ENCODE results near the gene NOTUM.
A peak's percentile ranks its signal among the peaks of the same experiment; 100 is the strongest.

NOTUM gene

DNA sequence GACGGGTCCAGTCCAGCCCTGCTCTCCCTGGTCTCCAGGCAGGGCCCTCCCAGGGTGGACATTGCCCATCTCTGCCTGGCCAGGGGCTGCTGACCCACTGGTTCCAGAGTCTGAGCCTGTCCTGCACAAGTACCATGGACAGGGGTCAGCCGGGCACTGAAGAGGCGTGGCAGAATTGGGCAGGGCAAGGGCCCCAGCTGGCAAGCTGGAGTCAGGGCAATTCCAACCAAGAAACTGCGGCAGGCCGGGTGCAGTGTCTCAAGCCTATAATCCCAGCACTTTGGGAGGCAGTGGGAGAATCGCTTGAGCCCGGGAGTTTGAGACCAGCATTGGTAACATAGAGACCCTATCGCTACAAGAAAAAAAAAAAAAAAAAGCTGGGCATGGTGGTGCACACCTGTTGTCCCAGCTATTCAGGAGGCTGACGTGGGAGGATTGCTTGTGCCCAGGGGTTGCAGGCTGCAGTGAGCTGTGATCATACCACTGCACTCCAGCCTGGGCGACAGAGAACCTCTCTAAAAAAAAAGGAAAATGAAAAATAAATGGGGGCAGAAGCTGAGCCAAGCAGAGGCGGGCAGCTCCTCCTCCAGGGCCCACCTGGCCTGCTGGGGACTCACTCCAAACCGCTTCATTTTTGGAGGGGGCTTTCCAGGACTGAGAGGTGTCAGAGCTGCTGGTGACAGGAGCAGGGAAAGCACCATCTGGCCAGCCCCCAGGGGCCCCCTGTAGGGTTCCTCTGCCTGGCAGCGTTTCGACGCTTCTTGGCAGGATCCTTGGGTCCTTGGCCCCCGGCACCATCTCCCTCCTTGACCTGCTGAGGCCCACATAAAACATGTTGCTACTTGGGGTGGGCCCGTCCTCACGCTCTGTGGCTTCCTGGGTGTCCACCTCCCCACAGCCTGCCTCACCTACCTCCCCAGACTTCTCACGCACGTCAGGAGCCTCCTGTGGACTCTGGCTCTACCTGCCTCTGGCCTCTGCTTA lies 30.6 kb downstream of the NOTUM start:
- Mint-ChIP-seq H3K27me3 (ENCODE audit: low read depth) (no peaks in the 10 kb centered on the region), H3K9me3 (no peaks in the 10 kb centered on the region), H3K36me3 (ENCODE audit: low read depth) (peaks cover 4% of the 10 kb centered on the region), H3K27ac (no peak overlapping the region), H3K4me1 (ENCODE audit: low read depth) (peaks cover 10% of the 10 kb centered on the region), H3K4me3 (no peak overlapping the region)

GRCh38 chr17:81929253-81930141 lies 31.5 kb downstream of the NOTUM start:
- Mint-ChIP-seq H3K27me3 (ENCODE audit: low read depth) (no peaks in the 10 kb centered on the region), H3K4me3 (peak overlapping the region; percentile 62), H3K36me3 (ENCODE audit: low read depth) (peaks cover 4% of the 10 kb centered on the region), H3K27ac (no peak overlapping the region), H3K9me3 (no peaks in the 10 kb centered on the region), H3K4me1 (ENCODE audit: low read depth) (peaks cover 13% of the 10 kb centered on the region)

GRCh38 chr17:81928544-81929252 lies 32.3 kb downstream of the NOTUM start:
- Mint-ChIP-seq H3K27ac (no peak overlapping the region), H3K4me1 (ENCODE audit: low read depth) (peaks cover 19% of the 10 kb centered on the region), H3K36me3 (ENCODE audit: low read depth) (no peaks in the 10 kb centered on the region), H3K4me3 (peak overlapping the region; percentile 62), H3K9me3 (no peaks in the 10 kb centered on the region), H3K27me3 (ENCODE audit: low read depth) (no peaks in the 10 kb centered on the region)

- Mint-ChIP-seq H3K36me3 (ENCODE audit: low read depth) (no peaks in the 10 kb centered on the region), H3K4me3 (peak within 1 kb of the TSS; percentile 91), H3K27me3 (ENCODE audit: low read depth) (no peaks in the 10 kb centered on the region), H3K27ac (peak within 1 kb of the TSS; percentile 90), H3K4me1 (ENCODE audit: low read depth) (peaks cover 19% of the 10 kb centered on the region), H3K9me3 (no peaks in the 10 kb centered on the region)
These were observed 33.1 kb downstream of the NOTUM start, which contains the start of gene MAFG for GRCh38 chr17:81927653-81928543. Gene MAFG, minus strand, starts transcription at chr17:81927735. Its CDS starts 4,550 bp downstream, at chr17:81923185.

- peaks cover 19% of the 10 kb centered on the region for H3K4me1 Mint-ChIP-seq (ENCODE audit: low read depth)
- no peaks in the 10 kb centered on the region for H3K27me3 Mint-ChIP-seq (ENCODE audit: low read depth)
- no peaks in the 10 kb centered on the region for H3K9me3 Mint-ChIP-seq
- no peaks in the 10 kb centered on the region for H3K36me3 Mint-ChIP-seq (ENCODE audit: low read depth)
- H3K27ac Mint-ChIP-seq: no peak overlapping the region
- H3K4me3 Mint-ChIP-seq: peak overlapping the region; percentile 48
These were observed 33.8 kb downstream of the NOTUM start for GRCh38 chr17:81927152-81927652.

DNA sequence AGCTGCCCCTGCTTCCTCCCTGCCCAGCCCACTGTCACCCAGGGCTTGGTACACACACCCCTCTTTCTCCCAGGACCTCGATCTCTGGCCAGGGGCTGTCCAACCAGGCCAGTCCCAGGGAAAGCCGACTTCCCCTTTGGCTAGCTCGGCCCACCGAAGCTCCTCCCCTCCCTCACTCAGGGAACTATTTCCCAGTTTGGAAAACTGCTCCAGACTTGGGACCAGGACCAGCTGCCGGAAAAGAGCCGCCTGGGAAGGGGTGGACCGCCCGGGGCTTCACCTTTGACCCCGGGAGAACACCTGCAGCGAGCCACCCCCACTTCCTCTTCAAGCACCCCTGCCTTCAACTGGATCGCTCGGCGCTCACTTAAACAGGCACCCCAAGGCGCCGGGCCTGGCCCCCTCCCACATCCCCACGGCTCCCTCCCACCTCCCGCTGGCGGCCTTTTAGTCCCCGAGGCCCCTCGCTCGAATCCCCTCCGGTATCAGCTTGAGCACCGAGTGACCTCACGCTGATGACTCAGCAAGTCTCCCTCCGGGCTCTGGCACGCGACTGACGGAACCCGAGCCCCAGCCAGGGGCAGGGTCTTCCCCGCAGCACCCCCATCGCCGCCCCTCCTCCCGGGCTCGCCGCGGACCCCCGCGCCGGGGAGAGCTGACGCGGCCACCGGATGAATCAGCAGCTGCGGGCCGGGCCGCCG lies 34.4 kb downstream of the NOTUM start:
- H3K4me3 Mint-ChIP-seq: peak overlapping the region; percentile 91
- no peaks in the 10 kb centered on the region for H3K36me3 Mint-ChIP-seq (ENCODE audit: low read depth)
- no peaks in the 10 kb centered on the region for H3K27me3 Mint-ChIP-seq (ENCODE audit: low read depth)

GRCh38 chr17:81925860-81926450 lies 35.0 kb downstream of the NOTUM start:
- H3K36me3 Mint-ChIP-seq (ENCODE audit: low read depth): no peaks in the 10 kb centered on the region
- H3K27ac Mint-ChIP-seq: peak overlapping the region; percentile 90
- H3K9me3 Mint-ChIP-seq: no peaks in the 10 kb centered on the region
- H3K27me3 Mint-ChIP-seq (ENCODE audit: low read depth): no peaks in the 10 kb centered on the region
- peak overlapping the region; percentile 91 for H3K4me3 Mint-ChIP-seq
- H3K4me1 Mint-ChIP-seq (ENCODE audit: low read depth): peaks cover 20% of the 10 kb centered on the region

More for the DNA sequence above, 34.4 kb downstream of the NOTUM start:
- H3K9me3 Mint-ChIP-seq: no peaks in the 10 kb centered on the region
- peak overlapping the region; percentile 90 for H3K27ac Mint-ChIP-seq
- H3K4me1 Mint-ChIP-seq (ENCODE audit: low read depth): peaks cover 19% of the 10 kb centered on the region

GRCh38 chr17:81924557-81925532 lies 36.1 kb downstream of the NOTUM start:
- Mint-ChIP-seq H3K27me3 (ENCODE audit: low read depth) (no peaks in the 10 kb centered on the region), H3K9me3 (no peaks in the 10 kb centered on the region), H3K27ac (peak overlapping the region; percentile 9), H3K36me3 (ENCODE audit: low read depth) (no peaks in the 10 kb centered on the region), H3K4me3 (peak overlapping the region; percentile 67), H3K4me1 (ENCODE audit: low read depth) (peaks cover 20% of the 10 kb centered on the region)

GRCh38 chr17:81923302-81924260 lies 37.4 kb downstream of the NOTUM start:
- Mint-ChIP-seq H3K27ac (peak overlapping the region; percentile 62), H3K4me3 (no peak overlapping the region), H3K36me3 (ENCODE audit: low read depth) (no peaks in the 10 kb centered on the region), H3K4me1 (ENCODE audit: low read depth) (peaks cover 20% of the 10 kb centered on the region), H3K27me3 (ENCODE audit: low read depth) (no peaks in the 10 kb centered on the region), H3K9me3 (no peaks in the 10 kb centered on the region)

DNA sequence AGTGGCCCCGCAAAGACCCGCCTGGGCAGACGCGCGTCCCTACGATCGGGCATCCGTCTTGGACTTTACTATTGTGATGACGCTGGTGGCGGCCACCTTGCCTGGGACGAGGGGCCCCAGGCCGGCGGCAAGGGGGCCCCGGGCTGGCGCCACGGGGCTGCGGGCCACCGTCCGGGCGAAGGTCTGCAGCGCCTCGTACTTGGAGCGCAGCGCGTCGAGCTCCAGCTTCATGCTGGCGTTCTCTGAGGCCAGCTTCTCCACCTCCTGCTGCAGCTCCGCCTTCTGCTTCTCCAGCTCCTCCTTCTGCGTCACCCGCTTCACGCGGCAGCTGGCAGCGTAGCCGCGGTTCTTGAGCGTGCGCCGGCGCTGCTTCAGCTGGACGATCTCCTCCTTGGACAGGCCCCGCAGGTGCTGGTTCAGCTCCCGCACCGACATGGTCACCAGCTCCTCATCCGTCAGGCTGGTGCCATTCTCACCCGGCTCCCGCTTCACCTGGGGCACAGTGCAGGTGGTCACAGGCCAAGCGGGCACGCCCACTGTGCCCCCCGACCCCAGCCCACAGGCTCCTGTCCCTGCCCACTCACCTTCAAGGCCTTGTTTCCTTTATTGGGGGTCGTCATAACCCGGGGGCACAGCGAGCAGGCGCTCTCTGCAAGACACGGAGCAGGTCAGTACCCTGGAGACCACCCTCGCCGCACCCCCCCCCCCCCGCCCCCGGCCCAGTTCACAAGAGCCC lies 38.3 kb downstream of the NOTUM start:
- H3K9me3 Mint-ChIP-seq: no peaks in the 10 kb centered on the region
- H3K27me3 Mint-ChIP-seq (ENCODE audit: low read depth): no peaks in the 10 kb centered on the region
- H3K36me3 Mint-ChIP-seq (ENCODE audit: low read depth): no peaks in the 10 kb centered on the region
- H3K27ac Mint-ChIP-seq: no peak overlapping the region
- H3K4me3 Mint-ChIP-seq: no peak overlapping the region
- peaks cover 22% of the 10 kb centered on the region for H3K4me1 Mint-ChIP-seq (ENCODE audit: low read depth)
